ENCODE results near the gene RYR1.
"Not testable (repeated sequence)": the region's sequence is repeated elsewhere in the genome, so short reads cannot be mapped to it uniquely, and the experiment has no call there.

Gene RYR1

GRCh38 chr19:38425810-38426466, 7.6 kb upstream of the RYR1 start, which contains the start of gene RASGRP4:
TSS of gene RASGRP4 (minus strand) at chr19:38426219. CDS start at chr19:38426091, 128 bp downstream.
- no peak for DNase-seq (ENCODE audit: low read depth, low spot score)

GRCh38 chr19:38427035-38427677, 6.3 kb upstream of the RYR1 start:
- DNase-seq (ENCODE audit: low read depth, low spot score) = not testable (repeated sequence)

GRCh38 chr19:38429055-38429810, 4.3 kb upstream of the RYR1 start:
- no peak for DNase-seq (ENCODE audit: low read depth, low spot score)

GRCh38 chr19:38429811-38430156, 3.7 kb upstream of the RYR1 start:
- DNase-seq (ENCODE audit: low read depth, low spot score) = no peak

- no peak for DNase-seq (ENCODE audit: low read depth, low spot score)
These were observed 2.6 kb upstream of the RYR1 start for GRCh38 chr19:38430931-38431330.

- DNase-seq (ENCODE audit: low read depth, low spot score) = no peak
These were observed 1.1 kb downstream of the RYR1 start for GRCh38 chr19:38434549-38435051.

- no peak for DNase-seq (ENCODE audit: low read depth, low spot score)
These were observed 3.8 kb downstream of the RYR1 start for GRCh38 chr19:38437295-38437694.

GRCh38 chr19:38437917-38438316, 4.4 kb downstream of the RYR1 start:
- no peak for DNase-seq (ENCODE audit: low read depth, low spot score)

GRCh38 chr19:38440592-38440991, 7.1 kb downstream of the RYR1 start:
- DNase-seq (ENCODE audit: low read depth, low spot score) = no peak

GRCh38 chr19:38441657-38442348, 8.3 kb downstream of the RYR1 start:
- DNase-seq (ENCODE audit: low read depth, low spot score) = no peak

GRCh38 chr19:38442736-38443135, 9.2 kb downstream of the RYR1 start:
- DNase-seq (ENCODE audit: low read depth, low spot score) = no peak

GRCh38 chr19:38443458-38443999, 10.0 kb downstream of the RYR1 start:
- no peak for DNase-seq (ENCODE audit: low read depth, low spot score)

GRCh38 chr19:38444026-38444425, 10.5 kb downstream of the RYR1 start:
- no peak for DNase-seq (ENCODE audit: low read depth, low spot score)

GRCh38 chr19:38445362-38445761, 11.9 kb downstream of the RYR1 start:
- no peak for DNase-seq (ENCODE audit: low read depth, low spot score)

- DNase-seq (ENCODE audit: low read depth, low spot score) = no peak
These were observed 14.7 kb downstream of the RYR1 start for GRCh38 chr19:38448225-38448624.

GRCh38 chr19:38449518-38449917, 16.0 kb downstream of the RYR1 start:
- no peak for DNase-seq (ENCODE audit: low read depth, low spot score)

GRCh38 chr19:38451036-38451435, 17.5 kb downstream of the RYR1 start:
- no peak for DNase-seq (ENCODE audit: low read depth, low spot score)

GRCh38 chr19:38451629-38452028, 18.1 kb downstream of the RYR1 start:
- DNase-seq (ENCODE audit: low read depth, low spot score) = no peak

- no peak for DNase-seq (ENCODE audit: low read depth, low spot score)
These were observed 19.2 kb downstream of the RYR1 start for GRCh38 chr19:38452430-38453366.

- DNase-seq (ENCODE audit: low read depth, low spot score) = no peak
These were observed 20.1 kb downstream of the RYR1 start for GRCh38 chr19:38453596-38453995.

GRCh38 chr19:38455031-38455430, 21.5 kb downstream of the RYR1 start:
- DNase-seq (ENCODE audit: low read depth, low spot score) = no peak

Measured in activated naive CD8-positive, alpha-beta T cell treated with anti-CD3 and anti-CD28 coated beads, Interleukin-2, amount 50 U/mL, for 16 hours (primary cell).